NK-92 (cell line): ENCODE results near the gene PLSCR1.
"Not testable (repeated sequence)": the region's sequence is repeated elsewhere in the genome, so short reads cannot be mapped to it uniquely, and the experiment has no call there.

ENCODE experiments used
- DNase-seq: peaks from one replicate; lab custom pipeline; 2025; ENCODE audit not compliant: unreplicated experiment; lab: John Stamatoyannopoulos, UW

Gene PLSCR1

DNA sequence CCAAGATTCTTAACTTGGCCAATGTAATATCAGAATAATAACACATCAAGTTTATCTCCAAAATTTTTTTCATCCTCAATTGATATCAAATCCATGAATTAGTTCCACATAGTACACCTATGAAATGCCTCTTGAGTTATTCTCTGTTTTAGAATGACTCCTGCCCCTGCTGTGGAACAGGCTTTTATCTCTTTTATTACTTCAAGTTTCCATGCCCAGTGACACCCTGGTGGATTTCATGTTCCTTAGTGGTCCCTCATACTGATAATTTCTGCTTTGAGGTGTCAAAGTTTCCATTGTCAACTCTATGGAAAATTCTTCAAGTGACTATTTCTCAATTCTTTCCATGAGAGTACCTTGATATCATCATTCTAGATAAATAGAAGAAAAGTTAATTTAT is 24.6 kb downstream of the PLSCR1 start:
- DNase-seq: no peak

GRCh38 chr3:146517684-146518435 is 26.5 kb downstream of the PLSCR1 start:
- DNase-seq: no peak

DNA sequence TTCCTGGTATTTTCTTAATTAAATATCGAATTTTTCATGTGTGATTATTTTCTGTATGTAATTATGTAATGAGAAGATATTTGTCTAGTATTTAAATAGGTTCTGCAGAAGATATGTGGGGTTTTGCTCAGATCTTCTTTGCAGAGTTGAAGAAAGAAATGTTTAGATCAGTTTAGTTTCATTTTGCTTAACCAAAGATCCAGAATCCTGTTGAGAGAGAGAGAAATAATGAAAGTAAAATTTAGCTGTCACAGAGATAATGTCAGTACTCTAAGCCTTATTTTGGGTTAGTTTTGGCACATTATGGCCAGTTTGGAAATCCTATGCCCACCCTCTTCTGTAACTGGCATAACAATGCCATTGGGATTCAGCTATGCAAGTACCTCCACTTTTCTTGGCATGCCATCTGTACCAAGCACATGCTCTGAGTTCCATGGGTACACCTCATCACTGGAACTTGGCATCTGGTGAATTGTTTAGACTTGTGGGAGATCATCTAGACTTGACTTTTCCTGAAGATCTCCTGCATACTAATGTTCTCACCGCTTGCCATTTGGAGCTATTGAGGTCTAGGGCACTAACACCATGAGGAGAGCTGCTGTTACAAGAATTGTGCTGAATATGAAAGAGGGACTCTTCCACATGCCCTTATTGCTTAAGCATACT is 30.9 kb downstream of the PLSCR1 start:
- no peak for DNase-seq

DNA sequence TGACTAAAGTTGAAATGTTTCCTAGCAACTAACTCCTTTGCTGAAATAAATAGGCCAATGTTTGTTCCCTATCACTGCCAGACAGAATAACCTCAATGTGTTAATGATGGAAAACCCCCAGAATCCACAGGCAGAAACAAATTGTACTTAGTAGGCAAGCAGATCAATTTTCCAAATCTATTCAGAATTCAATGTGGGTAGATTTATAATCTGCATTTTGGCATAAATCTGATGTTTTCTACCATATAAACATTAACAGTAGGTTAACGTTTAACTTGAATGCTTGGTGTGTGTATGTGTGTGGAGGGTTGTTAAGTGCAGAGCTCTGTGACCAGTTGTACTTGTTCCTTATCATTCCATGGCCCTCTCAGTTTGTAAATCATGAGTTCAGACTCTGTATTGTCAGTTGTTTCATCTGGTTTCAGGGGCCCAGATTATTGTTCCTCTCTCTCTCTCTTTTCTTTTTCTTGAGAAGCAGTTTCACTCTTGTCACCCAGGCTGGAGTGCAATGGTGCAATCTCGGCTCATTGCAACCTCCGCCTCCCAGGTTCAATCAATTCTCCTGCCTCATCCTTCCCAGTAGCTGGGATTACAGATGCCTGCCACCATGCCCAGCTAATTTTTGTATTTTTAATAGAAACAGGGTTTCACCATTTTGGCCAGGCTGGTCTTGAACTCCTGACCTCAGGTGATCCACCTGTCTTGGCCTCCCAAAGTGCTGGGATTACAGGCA is 32.8 kb downstream of the PLSCR1 start:
- no peak for DNase-seq

- no peak for DNase-seq
Measured at GRCh38 chr3:146507331-146508120, 36.9 kb downstream of the PLSCR1 start.

DNA sequence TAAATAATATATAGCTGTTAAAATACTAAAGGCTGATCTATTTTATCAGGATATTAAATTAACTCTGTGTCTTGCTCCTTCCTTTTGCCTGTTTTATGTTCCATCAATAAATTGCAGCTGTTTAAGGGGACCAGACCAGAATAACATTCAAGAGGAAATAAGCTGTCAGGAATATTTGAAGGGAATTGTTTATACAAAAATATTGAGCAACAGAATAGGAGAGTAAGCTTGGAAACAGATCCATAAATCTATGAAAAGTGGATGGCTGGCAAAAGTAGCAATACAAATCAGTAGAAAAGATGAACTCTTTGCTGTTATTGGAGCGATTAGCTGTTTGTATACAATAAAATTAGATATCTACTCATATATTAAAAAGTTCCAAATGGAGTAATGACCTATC is 38.9 kb downstream of the PLSCR1 start:
- DNase-seq: no peak

- DNase-seq: no peak
Measured at GRCh38 chr3:146504498-146505197, 39.8 kb downstream of the PLSCR1 start.

- no peak for DNase-seq
Measured at GRCh38 chr3:146503461-146504202, 40.8 kb downstream of the PLSCR1 start.

DNA sequence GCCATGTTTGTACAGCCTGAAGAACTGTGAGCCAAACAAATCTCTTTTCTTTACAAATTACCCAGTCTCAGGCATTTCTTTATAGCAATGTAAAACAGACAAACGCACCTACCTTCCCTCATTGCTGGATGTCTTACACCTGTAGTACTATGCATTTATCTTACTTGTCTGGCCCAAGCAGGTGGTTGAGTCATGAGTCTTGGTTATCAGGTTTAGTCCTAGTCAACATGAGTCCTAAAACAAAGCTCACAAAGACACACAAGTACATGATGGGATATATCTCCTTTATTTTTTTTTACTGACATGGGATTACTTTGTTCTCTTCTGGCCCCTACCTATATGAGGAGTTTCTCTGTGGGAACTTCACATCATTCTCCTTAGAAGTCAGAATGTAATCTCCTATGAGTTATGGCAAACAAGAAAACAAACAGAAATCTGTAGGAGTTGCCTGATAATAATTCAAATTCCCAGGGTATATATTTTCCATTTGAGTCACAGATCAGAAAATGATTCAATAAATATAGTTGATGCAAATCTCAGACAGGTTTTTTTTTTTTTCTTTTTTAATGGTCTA is 41.4 kb downstream of the PLSCR1 start:
- no peak for DNase-seq

DNA sequence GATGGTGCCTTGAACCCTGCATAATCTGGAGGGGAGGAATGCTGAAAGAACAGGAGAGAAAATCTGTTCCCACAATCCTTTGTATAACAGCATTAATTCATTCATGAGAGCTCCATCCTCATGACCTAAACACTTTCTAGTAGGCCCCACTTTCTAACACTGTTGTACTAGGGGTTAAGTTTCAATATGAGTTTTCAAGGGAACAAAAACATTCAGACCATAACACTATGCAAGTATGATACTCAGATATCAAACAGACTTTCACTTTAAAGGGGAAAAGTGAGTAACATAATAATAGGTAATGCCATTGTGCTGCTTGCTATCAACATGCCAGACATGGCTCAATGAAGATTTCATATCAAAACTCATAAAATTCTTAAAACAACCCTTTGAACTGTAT is 42.7 kb downstream of the PLSCR1 start:
- no peak for DNase-seq

DNA sequence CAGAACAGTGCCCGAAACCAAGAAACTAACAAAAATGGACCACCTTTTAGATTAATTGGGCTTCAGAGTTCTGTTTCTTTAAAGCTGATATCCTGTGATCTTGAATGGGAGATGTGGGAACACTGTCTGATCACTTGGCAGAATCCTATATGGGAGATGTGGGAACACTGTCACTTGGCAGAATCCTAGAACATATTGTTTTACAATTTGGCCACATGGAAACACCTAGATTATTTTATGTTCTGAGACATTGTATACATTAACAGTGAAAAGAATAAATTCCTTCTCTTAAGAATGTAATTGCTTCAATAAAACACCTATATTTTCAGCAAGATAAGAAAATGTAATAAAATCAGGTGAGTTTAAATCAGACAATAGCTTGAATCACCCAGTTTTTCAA is 44.7 kb downstream of the PLSCR1 start:
- DNase-seq: no peak

- DNase-seq: no peak
Measured at GRCh38 chr3:146498002-146498736, 46.2 kb downstream of the PLSCR1 start.

DNA sequence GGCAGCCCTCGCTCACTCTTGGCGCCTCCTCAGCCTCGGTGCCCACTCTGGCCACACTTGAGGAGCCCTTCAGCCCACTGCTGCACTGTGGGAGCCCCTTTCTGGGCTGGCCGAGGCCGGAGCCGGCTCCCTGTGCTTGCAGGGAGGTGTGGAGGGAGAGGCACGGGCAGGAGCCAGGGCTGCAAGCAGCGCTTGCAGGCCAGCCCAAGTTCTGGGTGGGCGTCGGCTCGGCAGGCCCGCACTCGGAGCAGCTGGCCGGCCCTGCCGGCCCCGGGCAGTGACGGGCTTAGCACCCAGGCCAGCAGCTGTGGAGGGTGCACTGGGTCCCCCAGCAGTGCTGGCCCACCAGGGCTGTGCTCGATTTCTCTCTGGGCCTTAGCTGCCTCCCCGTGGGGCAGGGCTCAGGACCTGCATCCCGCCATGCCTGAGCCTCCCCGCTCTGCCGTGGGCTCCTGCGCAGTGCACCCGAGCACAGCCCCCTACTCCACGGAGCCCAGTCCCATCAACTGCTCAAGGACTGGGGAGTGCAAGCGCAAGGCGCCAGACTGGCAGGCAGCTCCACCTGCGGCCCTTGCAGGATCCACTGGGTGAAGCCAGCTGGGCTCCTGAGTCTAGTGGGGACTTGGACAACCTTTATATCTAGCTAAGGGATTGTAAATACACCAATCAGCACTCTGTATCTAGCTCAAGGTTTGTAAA is 47.1 kb downstream of the PLSCR1 start:
- DNase-seq: not testable (repeated sequence)

GRCh38 chr3:146496726-146497125 is 47.7 kb downstream of the PLSCR1 start:
- no peak for DNase-seq

GRCh38 chr3:146496251-146496650 is 48.2 kb downstream of the PLSCR1 start:
- no peak for DNase-seq

GRCh38 chr3:146493761-146494160 is 50.6 kb downstream of the PLSCR1 start:
- no peak for DNase-seq

DNA sequence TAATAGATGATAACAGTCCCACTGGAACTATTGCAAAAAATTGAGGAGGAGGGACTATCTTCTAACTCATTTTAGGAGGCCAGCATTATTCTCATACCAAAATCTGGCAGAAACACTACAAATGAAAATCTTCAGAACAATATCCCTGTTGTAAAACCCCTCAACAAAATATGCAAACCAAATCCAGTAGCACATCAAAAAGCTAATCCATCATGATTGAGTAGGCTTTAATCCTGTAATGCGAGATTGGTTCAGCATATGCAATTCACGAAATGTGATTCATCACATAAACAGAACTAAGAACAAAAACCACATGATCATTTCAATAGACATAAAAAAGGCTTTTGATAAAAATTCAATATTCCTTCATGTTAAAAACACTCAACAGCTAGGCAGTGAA is 51.2 kb downstream of the PLSCR1 start:
- no peak for DNase-seq

DNA sequence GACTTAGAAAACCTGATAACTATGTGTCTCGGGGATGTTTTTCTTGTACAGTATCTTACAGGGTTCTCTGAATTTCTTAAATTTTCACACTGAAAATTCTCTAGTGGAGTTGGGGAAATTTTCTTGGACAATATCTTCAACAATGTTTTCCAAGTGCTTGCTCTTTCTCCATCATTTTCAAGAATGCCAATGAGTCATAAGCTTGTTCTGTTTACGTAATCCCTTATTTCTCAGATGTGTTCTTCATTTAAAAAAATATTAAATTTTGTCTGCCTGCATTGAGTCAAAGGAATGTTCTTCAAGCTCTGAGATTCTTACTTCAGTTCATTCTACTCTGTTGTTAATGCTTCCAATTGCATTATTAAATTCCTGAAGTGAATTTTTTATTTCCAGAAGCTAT is 53.1 kb downstream of the PLSCR1 start:
- no peak for DNase-seq
